HG03442 (cell line): ENCODE results near the gene EPB41.
"Not testable (repeated sequence)": the region's sequence is repeated elsewhere in the genome, so short reads cannot be mapped to it uniquely, and the experiment has no call there.

Source experiments
- ATAC-seq: cut with Tn5 transposase; IDR thresholded peaks from one replicate; pipeline ENCODE4 v1.9.1; 2021; ENCODE audit warnings: mild to moderate bottlenecking, moderate library complexity; ENCODE audit not compliant: unreplicated experiment

Gene EPB41

GRCh38 chr1:29094433-29094832 is 180.1 kb downstream of the EPB41 start:
- no peak for ATAC-seq

GRCh38 chr1:29094954-29095353 is 180.6 kb downstream of the EPB41 start:
- ATAC-seq = no peak

- no peak for ATAC-seq
Measured at GRCh38 chr1:29096231-29096886, 182.0 kb downstream of the EPB41 start.

- ATAC-seq = no peak
Measured at GRCh38 chr1:29099286-29099685, 184.9 kb downstream of the EPB41 start.

GRCh38 chr1:29100487-29100886 is 186.1 kb downstream of the EPB41 start:
- no peak for ATAC-seq

GRCh38 chr1:29105822-29106221 is 191.5 kb downstream of the EPB41 start:
- ATAC-seq = no peak

- ATAC-seq = not testable (repeated sequence)
Measured at GRCh38 chr1:29108041-29108440, 193.7 kb downstream of the EPB41 start.

- ATAC-seq = no peak
Measured at GRCh38 chr1:29112705-29113412, 198.5 kb downstream of the EPB41 start.

- no peak for ATAC-seq
Measured at GRCh38 chr1:29113413-29114117, 199.2 kb downstream of the EPB41 start.

GRCh38 chr1:29114654-29115053 is 200.3 kb downstream of the EPB41 start:
- no peak for ATAC-seq

- ATAC-seq = no peak
Measured at GRCh38 chr1:29117381-29117780, 203.0 kb downstream of the EPB41 start.

GRCh38 chr1:29119121-29119929 is 205.0 kb downstream of the EPB41 start:
- ATAC-seq = no peak

- ATAC-seq = no peak
Measured at GRCh38 chr1:29120367-29120766, 206.0 kb downstream of the EPB41 start.

- ATAC-seq = no peak
Measured at GRCh38 chr1:29120947-29121485, 206.6 kb downstream of the EPB41 start.

GRCh38 chr1:29121516-29121935 is 207.2 kb downstream of the EPB41 start:
- no peak for ATAC-seq

- no peak for ATAC-seq
Measured at GRCh38 chr1:29121936-29122681, 207.7 kb downstream of the EPB41 start.

GRCh38 chr1:29122682-29123052 is 208.3 kb downstream of the EPB41 start:
- no peak for ATAC-seq

- no peak for ATAC-seq
Measured at GRCh38 chr1:29123053-29123886, 208.9 kb downstream of the EPB41 start.

- no peak for ATAC-seq
Measured at GRCh38 chr1:29123887-29124365, 209.6 kb downstream of the EPB41 start, which contains the start of gene TMEM200B. Gene TMEM200B (minus strand): TSS chr1:29123903. CDS start chr1:29121828, 2,075 bp downstream.
